HG03457 (cell line): ENCODE data around the gene ANKS1A.
"Not testable (repeated sequence)": the region's sequence is repeated elsewhere in the genome, so short reads cannot be mapped to it uniquely, and the experiment has no call there.

ENCODE experiments used
- ATAC-seq: cut with Tn5 transposase; IDR thresholded peaks from one replicate; pipeline ENCODE4 v1.9.1; 2021; ENCODE audit warnings: moderate number of reproducible peaks; ENCODE audit not compliant: unreplicated experiment

Gene ANKS1A

DNA sequence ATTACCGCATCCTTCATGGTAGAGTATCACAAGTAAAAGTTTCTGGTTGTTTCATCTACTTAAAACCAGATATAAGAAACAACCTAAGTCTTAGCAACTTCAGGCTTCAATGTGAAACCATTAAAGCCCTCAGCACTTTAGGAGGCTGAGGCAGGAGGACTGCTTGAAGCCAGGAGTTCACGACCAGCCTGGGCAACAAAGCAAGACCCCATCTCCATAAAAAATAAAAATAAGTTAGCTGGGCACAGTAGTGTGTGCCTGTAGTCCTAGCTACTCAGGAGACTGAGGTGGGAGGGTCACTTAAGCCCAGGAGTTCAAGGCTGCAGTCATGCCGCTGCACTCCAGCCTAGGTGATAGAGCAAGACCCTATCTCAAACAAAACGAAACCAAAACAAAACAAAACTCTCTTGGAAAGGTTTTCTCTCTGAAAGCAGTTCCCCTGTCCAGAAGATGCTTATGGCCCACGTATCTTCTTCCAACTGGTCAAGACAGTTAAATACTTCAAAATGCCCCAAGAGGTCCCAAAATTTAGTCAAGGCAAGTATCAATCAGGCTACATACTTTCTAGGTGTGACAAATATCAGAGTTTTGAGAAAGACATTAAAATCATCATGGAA is 11.1 kb upstream of the ANKS1A start:
- no peak for ATAC-seq

DNA sequence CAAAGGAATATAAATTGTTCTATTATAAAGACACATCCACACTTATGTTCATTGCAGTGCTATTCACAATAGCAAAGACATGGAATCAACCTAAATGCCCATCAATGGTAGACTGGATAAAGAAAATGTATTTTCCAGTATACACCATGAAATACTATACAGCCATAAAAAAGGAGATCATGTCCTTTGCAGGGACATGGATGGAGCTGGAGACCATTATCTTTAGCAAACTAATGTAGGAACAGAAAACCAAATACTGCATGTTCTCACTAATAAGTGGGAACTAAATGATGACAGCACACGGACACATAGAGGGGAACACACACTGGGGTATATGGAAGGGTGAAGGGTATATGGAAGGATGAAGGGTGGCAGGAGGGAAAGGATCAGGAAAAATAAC is 5.0 kb upstream of the ANKS1A start:
- ATAC-seq: not testable (repeated sequence)

DNA sequence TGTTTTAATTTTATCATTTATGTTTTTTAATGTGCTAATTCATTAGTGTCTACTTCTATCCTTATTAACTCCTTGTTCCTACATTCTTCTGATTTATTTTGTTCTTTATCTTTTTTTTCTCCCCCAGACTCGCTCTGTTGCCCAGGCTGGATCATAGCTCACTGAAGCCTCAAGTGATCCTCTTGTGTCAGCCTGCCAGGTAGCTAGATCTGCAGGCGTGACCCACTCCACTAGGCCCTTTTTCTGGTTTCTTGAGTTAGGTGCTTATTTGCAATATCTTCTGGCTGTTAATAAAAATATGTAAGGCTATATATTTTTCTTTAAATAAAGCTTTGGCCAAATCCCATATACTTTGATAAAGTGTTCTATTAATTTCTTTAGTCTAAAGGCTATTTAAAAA is 4.1 kb upstream of the ANKS1A start:
- no peak for ATAC-seq

DNA sequence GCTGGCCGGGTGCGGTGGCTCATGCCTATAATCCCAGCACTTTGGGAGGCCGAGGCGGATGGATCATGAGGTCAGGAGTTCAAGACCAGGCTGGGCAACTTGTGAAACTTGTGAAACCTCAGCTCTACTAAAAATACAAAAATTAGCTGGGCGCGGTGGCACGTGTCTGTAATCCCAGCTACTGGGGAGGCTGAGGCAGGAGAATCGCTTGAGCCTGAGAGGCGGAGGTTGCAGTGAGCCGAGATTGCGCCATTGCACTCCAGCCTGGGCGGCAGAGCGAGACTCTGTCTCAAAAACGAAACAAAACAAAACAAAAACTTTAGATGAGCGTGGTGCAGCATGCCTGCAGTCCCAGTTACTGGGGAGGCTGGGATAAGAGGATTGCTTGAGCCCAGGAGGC is 3.2 kb upstream of the ANKS1A start:
- not testable (repeated sequence) for ATAC-seq

DNA sequence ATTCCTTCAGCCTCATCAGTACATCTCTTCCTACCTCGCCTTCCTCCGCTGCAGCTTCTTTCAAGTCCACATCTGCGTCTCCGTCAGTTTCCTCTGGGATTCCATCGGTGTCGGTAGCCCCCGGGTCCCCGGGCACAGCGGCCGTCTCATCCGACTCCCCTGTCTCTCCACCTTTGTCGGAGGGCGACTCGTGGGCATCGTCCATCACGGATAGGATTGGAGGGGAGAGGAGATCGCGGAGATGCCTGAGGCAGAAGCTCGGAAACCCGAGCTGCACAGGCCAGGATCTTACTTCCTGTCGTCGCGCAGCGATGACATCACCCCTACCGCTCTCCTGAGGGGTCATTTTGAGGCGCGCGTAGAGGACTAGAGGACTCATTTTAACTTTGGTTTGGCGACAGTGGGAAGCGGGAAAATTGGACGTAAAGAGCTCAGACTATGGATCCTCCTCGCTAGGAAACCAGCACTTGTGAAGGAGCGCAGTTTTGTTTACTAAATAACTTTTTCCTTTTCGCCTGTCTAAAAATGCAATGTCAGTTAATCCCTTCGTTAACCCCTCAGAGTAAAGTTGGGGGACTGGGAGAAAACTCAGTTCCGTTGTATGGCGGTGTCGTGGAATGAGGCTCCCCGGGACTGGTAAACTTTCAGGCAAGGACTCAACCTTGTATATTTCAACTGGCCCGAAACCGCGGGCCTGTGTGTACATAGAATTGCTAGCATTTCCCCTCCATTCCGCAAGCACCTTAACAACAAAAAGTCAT is 1.1 kb upstream of the ANKS1A start, which contains the start of gene TAF11:
Gene TAF11, minus strand, starts transcription at position 290 of the 761 bp plus-strand sequence. Its CDS starts 85 bp downstream, at position 205.
- peak; percentile 62 for ATAC-seq

DNA sequence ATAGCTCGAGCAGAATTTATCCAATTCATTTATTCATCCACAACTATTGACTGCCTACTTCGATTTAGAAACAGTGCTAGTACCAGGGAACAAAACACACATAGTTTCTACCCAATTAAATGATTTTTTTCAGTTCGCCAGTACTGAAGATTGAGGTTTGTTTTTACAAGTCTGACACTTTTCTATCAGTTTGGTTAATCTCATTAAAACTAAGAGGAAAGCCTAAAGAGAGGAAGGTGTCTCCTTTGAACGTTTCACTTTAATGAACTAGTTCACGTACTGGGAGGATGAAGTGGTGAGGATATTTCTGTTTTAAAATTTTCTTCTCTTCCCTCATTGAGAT is 570 bp upstream of the ANKS1A start:
- ATAC-seq: no peak

DNA sequence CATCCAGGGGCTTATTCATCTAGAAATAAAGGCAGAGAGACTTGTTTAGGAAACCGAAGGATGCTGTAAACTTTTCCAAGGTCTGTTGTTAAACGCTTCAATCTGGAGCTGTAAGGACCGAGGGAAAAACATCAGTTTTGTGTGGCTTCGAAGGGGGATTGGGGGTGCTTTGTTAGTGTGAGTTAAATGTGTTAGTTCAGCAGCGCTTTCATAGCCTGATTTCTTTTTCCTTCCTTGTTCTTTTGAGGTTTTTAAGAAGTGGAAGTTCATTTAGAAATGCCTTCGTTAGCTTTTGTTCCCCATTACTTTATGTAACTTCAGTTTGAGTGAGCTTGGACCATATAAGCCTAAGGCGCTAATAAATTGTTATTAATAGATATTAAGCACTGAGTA is 1.5 kb downstream of the ANKS1A start:
- no peak for ATAC-seq

DNA sequence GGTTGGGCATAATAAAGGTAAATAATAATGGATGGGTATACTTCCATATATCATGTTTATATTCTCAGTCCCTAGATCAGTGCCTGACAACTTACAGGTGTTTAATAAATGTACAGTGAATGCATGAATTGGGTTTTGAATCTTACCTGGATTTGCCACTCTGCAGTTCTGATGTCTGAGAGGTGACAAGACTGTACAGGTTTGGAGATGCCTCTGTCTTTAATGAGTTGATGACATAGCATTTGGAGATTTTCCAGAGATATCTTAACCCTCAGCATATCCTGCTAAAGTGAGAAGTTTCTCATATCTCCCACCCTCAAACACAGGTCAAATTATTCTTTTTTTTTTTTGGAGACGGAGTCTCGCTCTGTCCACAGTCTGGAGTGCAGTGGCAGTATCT is 2.2 kb downstream of the ANKS1A start:
- ATAC-seq: no peak

DNA sequence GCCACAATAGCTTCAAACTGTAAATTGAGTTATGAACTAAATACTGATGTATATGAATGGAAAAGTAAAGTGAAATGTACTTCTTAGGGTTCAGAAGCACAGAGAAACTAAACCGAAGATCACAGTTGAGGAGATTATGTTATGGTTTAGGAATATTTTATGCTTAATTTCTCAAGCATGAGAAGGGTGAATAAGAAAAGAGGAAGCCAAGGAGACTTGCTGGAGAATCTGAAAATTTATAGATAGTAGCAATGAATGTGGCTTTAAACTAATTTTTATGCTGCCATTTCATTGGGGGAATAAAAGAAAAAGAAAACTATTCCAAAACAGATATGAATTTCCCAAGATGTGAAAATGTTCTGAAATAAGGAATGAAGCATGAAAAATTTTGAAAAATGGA is 5.6 kb downstream of the ANKS1A start:
- ATAC-seq: no peak

DNA sequence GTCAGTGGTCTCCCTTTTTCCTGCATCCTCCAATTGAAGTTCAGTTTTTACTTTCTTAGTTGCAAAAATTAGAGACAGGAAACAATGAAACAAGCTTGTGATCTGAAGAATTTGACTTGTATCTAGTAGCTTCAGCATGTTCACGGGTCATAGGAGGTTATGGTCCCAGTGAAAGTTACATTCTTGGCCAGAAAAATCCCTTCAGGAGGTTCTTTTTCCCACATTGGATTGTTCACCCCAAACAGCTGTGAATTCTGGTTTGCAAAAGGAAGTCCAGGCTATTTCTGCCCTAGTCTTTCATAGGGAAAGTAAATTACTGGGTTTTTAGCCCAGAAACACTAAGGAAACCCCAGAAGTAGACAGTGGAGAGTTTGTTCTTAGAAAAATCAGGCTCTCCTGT is 8.1 kb downstream of the ANKS1A start:
- ATAC-seq: no peak

DNA sequence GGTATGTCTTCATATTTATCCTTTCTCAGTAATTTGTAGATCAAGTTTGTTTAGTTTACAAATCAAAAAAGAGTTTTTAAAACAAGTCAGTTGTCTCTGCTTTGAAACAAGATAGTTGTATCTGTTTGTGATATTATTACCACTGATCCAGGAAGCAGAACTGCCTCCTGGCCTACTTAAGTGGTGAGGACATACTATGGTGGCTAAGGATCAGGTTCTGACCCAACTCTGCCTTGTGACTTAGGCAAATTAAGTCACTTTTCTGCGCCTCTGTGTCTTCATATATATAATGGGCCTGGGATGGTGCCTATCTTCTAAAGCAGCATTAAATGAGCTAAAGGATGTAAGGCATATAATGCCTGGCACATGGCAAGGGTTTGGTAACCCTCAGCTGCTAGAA is 8.7 kb downstream of the ANKS1A start:
- ATAC-seq: no peak

DNA sequence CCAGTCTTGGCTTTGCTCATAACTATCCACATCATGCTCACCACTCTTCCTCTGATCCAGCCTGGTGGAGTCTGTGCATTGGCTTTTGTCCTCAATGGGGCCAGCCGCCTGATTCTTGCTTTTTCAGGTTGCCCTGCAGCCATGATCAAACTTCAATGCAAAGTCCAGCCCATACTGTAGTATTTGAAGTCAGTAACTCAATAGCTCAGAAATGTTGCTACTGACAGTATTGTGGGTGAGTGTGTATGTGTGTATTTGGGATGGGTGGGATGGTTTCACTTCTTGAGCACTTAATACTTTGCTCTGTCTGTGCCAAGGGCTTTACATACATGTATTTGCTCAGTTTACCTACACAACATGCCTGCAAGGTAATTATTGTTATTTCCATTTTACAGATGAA is 10.7 kb downstream of the ANKS1A start:
- ATAC-seq: not testable (repeated sequence)

DNA sequence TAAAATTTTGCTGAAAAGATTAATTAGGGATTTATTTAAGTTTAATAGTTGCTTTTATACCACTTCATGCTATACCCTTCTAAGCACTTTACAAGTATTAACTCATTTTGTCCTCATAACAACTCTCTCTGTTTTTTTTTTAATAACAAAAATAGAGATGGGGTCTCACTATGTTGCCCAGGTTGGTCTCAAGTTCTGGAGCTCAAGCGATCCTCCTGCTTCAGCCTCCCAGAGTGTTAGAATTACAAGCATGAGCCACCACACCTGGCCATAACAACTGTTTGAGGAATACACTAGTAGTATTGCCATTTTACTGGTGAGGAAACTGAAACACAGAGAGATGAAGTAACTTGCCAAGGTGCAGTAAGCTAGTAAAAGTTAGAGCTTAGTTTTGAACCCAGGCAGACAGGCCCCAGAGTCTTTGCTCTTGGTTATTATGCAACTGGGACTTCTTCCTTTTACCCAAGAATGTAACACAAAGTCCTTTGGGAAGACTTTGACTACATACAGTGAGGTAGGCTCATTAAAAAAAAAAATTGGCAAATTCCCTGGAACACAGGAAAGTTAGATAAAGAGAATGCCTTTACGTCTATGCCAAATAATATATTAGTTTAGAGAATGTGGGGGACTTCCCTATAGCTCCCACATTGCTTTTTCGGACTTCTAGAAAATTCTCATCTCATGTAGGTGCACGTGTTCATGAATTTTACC is 11.4 kb downstream of the ANKS1A start:
- no peak for ATAC-seq

DNA sequence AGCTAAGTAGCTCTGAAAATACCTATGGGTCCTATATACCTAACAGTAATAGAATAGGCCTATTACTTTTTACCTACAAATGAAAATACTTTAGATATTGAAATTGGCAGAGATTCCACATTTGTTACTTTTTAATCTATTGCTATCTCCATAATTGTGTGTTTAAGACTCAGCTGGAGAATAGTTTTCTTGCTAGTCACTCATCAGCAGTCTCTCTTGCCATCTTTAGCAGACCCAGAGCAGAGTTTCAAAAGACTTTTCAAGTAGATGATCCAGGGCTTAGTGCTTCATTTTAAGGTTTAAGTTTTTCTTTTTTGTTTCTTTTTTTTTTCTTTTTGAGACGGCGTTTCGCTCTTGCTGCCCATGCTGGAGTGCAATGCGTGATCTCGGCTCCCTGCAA is 12.9 kb downstream of the ANKS1A start:
- no peak for ATAC-seq

DNA sequence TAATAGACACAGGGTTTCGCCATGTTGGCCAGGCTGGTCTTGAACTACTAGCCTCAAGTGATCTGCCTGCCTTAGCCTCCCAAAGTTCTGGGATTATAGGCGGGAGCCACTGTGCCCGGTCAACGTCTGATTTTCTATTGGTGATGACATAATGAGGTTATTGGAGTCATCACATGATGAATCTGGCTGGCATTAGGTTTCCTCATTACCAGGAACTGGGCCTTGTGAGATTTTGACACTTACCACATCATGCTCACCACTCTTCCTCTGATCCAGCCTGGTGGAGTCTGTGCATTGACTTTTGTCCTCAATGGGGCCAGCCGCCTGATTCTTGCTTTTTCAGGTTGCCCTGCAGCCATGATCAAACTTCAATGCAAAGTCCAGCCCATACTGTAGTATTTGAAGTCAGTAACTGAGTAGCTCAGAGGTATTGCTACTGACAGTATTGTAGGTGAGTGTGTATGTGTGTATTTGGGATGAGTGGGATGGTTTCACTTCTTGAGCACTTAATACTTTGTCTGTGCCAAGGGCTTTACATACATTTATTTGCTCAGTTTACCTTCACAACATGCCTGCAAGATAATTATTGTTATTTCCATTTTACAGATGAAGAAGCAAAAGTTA is 16.0 kb downstream of the ANKS1A start:
- no peak for ATAC-seq

DNA sequence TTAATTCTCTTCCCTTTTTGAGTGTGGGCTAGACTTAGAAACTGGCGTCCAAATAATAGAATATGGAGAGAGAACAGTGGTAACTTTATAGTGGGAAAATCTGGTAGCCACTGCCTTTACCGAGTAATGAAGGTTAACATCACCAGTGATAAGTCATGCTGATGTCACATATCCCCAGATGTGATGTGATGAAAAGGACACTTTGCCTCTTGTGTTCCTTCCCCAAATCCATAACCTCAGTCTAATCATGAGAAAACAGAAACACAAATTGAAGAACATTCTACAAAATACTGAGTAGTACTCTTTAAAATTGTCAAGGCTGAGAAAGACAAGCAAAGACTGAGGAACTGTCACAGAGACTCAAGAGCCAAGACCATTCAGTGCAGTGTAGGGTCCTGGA is 17.8 kb downstream of the ANKS1A start:
- no peak for ATAC-seq

DNA sequence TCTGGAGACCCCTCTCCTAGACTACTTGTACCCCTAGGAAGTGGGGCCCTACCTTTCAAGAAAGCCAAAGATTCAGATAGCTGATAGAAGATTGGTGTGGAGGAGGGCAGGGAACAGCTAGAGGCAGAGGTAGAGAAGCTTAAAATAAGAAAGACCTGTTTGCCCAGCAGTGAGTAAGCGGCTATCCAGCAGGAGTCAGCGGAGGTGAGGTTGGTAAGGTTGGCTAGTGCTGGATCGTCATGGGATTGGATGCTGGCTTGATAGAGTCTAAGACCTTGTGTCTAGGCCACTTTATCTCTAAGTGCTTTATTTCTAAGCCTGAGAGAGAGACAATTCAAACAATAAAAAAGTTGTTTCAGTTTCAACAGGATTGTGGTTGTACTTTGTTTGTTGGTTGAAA is 19.1 kb downstream of the ANKS1A start:
- ATAC-seq: no peak

DNA sequence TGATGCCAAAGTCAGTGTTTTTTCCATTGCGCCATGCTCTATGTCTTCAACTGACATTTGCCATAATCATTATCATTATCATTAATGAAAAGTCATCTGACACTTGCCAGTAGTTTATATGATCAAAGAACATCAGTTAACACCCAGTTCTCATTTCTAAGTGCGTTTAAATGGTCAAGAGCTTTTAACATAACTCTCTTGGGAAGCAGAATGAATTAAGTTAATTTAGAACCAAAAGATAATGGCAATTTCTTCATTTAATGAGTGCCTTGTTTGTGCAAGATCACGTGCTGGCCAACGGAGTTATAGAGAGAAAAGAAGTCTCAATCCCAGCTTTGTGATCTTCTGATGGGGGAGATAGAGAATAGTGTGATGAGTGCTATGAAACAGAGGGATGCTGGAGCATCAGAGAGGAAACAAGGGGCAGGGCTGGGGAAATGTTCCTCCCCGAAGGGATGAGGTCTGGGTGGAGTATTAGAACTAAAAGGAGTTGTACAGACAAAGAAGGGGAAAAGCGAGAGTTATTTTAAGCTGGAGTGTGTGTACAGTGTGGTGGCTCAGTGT is 20.3 kb downstream of the ANKS1A start:
- ATAC-seq: no peak

DNA sequence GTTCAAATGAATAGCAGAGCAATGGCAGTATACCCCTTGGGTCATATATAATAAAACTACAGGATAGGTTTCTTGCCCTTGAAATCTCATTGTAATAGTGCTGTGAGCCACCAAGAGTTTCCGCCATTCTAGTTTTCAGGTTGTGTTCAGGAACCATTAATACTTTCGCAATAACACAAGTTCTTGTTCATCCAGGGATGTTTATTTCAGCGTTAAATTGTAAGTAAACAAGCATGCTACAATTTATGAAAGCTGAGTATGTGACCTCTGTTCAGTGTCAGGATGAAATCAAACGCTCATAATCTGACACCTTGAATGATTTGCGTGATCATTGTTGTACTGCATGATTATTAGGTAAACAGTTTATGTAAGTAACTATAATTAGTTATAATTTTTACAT is 22.8 kb downstream of the ANKS1A start:
- ATAC-seq: no peak

DNA sequence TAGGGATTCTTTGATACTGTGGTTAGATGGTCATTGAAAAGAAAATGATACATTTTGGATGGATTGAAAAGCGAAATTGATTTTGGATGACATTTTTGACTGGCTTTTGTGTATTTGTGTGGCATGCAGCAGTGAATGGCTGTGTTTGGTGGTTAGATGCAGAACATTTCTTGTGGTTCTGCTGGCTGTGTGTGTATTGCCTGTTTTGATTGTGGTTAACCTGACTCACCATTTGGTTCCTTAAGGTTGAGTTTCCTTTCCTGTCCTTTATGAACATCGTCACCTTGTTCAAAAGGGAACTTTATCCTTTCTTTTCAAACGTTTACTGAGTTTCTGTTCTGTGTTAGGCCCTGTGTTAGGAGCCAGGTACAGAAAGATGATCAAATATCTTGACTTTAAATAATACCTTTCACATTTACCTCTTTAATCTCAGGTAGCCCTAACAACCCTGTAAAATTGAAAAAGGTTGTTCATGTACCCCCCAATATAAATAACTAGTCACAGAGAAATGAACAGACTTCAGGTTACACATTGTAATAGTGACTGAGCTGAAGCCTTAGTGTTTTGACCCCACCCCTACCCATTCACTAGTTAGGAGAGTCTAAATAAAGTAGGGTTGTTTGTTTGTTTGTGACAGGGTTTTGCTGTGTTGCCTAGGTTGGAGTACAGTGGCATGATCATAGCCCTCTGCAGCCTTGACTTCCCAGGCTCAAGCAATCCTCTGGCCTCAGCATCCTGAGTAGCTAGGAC is 23.8 kb downstream of the ANKS1A start:
- ATAC-seq: peak; percentile 60

DNA sequence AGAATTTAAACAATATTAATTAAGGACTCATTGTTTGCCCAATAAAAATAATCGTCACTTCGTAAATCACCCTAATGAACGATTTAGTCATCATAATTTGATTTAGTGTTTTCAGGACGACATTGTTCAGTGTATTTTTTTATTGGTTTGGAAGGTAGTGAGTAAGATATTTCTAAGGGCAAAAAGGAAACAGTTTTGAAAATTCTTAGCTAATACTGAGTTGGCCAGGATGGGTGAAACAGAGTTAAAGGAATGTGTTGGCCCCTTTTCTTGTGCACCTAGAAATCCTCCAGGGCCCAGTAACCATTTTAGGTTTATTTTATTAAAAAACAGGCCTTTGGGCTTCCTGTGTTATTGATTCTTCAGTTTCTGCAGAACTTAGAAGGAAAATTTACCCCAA is 25.3 kb downstream of the ANKS1A start:
- ATAC-seq: no peak
